GM12878 (cell line): Measurements from ENCODE around the gene CTSO. TPM values are rescaled to one million over a fixed set of nuclear protein-coding genes. Genes with fewer than 3 reads are reported as not detected.

Source experiments
- ATAC-seq: fragments of 200-7000 bp; cut with Tn5 transposase; 3 replicates; pipeline ENCODE4 v1.9.1; 2020; ENCODE audit warnings: mild to moderate bottlenecking, moderate library complexity
- BruUV-seq: library from RNA; stranded (reverse); fragments of 400-500 nt; replicated peaks from 2 replicates; lab custom pipeline; 2021; lab: Mats Ljungman, UMichigan
- CTCF ChIA-PET: fragments of 300-600 bp; sonication (Branson Sonifier 250); formaldehyde crosslinking; extraction: SDS; loops from one replicate; lab custom pipeline; 2021; ENCODE audit warnings: inconsistent platforms; lab: Yijun Ruan, JAX
- POLR2A ChIA-PET: fragments of 350-600 bp; formaldehyde crosslinking; extraction: SDS; loops from one replicate; lab custom pipeline; 2021; ENCODE audit warnings: inconsistent platforms; lab: Charles Lee
- RAD21 ChIA-PET: fragments of 300-600 bp; sonication (Branson Sonifier 250); formaldehyde crosslinking; loops from one replicate; lab custom pipeline; 2023; ENCODE audit warnings: antibody characterized with exemption; ENCODE audit not compliant: unreplicated experiment; lab: Charles Lee
- SMC1A ChIA-PET: fragments of 300-600 bp; sonication (Branson Sonifier 250); formaldehyde crosslinking; loops from one replicate; lab custom pipeline; 2023; ENCODE audit not compliant: unreplicated experiment, uncharacterized antibody; lab: Charles Lee
- DNase-seq: peaks from one replicate; pipeline ENCODE4 v3.0.0-alpha.2; 2011; ENCODE audit warnings: low read depth, low spot score
- FAIRE-seq: peaks from 3 replicates; lab custom pipeline; 2011; peaks lifted over from hg19 to GRCh38; lab: Jason Lieb, UNC
- H2AFZ ChIP-seq: 2 replicates; pipeline ENCODE4 v1.6.0; 2011; ENCODE audit warnings: low read depth, low read length, control low read depth; ENCODE audit not compliant: control insufficient read depth
- H3K27ac ChIP-seq: 2 replicates; pipeline ENCODE4 v1.5.1; 2011; ENCODE audit warnings: control low read depth; ENCODE audit not compliant: control insufficient read depth, insufficient read depth
- H3K27me3 ChIP-seq, 2 experiments: replicated peaks in 1 of 2; 2 replicates each; pipeline versions ENCODE4 v1.6.0 to v1.6.1; 2011; ENCODE audit warnings: low read length in 1 of 2; ENCODE audit not compliant: control insufficient read depth in 2 of 2, insufficient read depth in 2 of 2
- H3K36me3 ChIP-seq, 2 experiments: 2 replicates each; pipeline ENCODE4 v1.5.1; 2011; ENCODE audit warnings: low read length in 1 of 2; ENCODE audit not compliant: control insufficient read depth in 2 of 2, insufficient read depth in 2 of 2
- H3K4me1 ChIP-seq: 2 replicates; pipeline ENCODE4 v1.6.1; 2011; ENCODE audit warnings: mild to moderate bottlenecking, low read length, moderate library complexity, mixed read lengths; ENCODE audit not compliant: control insufficient read depth, insufficient read depth
- H3K4me2 ChIP-seq: 2 replicates; pipeline ENCODE4 v1.6.0; 2011; ENCODE audit warnings: control low read depth; ENCODE audit not compliant: control insufficient read depth, insufficient read depth
- H3K4me3 ChIP-seq: fragments of 200-600 bp; sonication (generic); 2 replicates; pipeline ENCODE4 v1.5.1; 2016
- H3K79me2 ChIP-seq: 2 replicates; pipeline ENCODE4 v1.6.0; 2011; ENCODE audit warnings: low read length; ENCODE audit not compliant: control insufficient read depth, insufficient read depth
- H3K9ac ChIP-seq: 2 replicates; pipeline ENCODE4 v1.8.0; 2011; ENCODE audit warnings: low read length, control low read depth, mixed read lengths; ENCODE audit not compliant: control insufficient read depth, insufficient read depth
- H3K9me3 ChIP-seq: replicated peaks from 3 replicates; pipeline ENCODE4 v1.5.1; 2011; ENCODE audit warnings: mild to moderate bottlenecking, low read length; ENCODE audit not compliant: control insufficient read depth, insufficient read depth
- H4K20me1 ChIP-seq: 2 replicates; pipeline ENCODE4 v1.6.0; 2011; ENCODE audit not compliant: control insufficient read depth, insufficient read depth
- CEBPB ChIP-seq, 2 experiments: fragments of 150-350 bp in 1 of 2; IDR thresholded peaks; 2 replicates each; pipeline ENCODE4 v1.6.1; 2012 to 2014; ENCODE audit warnings: low read depth in 2 of 2, low read length in 2 of 2, borderline replicate concordance in 1 of 2, inconsistent platforms in 1 of 2
- DPF2 ChIP-seq: fragments of 450-650 bp; IDR thresholded peaks from 2 replicates; pipeline ENCODE4 v1.6.1; 2017; ENCODE audit warnings: mild to moderate bottlenecking
- GATAD2B ChIP-seq: fragments of 450-650 bp; conservative IDR thresholded peaks from 2 replicates; pipeline ENCODE4 v1.6.1; 2017; ENCODE audit warnings: low read depth, mild to moderate bottlenecking, moderate library complexity
- HDAC2 ChIP-seq: fragments of 200-600 bp; sonication (generic); IDR thresholded peaks from 2 replicates; pipeline ENCODE4 v1.6.1; 2017
- IKZF1 ChIP-seq: fragments of 450-650 bp; conservative IDR thresholded peaks from 2 replicates; pipeline ENCODE4 v1.6.1; 2017; ENCODE audit warnings: antibody characterized with exemption, mild to moderate bottlenecking
- IKZF2 ChIP-seq, 2 experiments: fragments of 450-650 bp; IDR thresholded peaks; 2 replicates each; pipeline ENCODE4 v1.6.1; 2017; ENCODE audit warnings: mild to moderate bottlenecking in 2 of 2, moderate library complexity in 2 of 2
- JUNB ChIP-seq: IDR thresholded peaks from 2 replicates; pipeline ENCODE4 v1.6.1; 2016; ENCODE audit warnings: antibody characterized with exemption, mild to moderate bottlenecking
- LARP7 ChIP-seq: fragments of 450-650 bp; IDR thresholded peaks from 2 replicates; pipeline ENCODE4 v1.6.1; 2017; ENCODE audit warnings: mild to moderate bottlenecking
- MEF2B ChIP-seq: fragments of 450-650 bp; IDR thresholded peaks from 2 replicates; pipeline ENCODE4 v1.6.1; 2018; ENCODE audit warnings: mild to moderate bottlenecking, moderate library complexity; ENCODE audit not compliant: partially characterized antibody, poor library complexity, severe bottlenecking
- MTA3 ChIP-seq: IDR thresholded peaks from 2 replicates; pipeline ENCODE4 v1.6.1; 2012; ENCODE audit warnings: low read length, inconsistent platforms, borderline replicate concordance
- NFIC ChIP-seq: IDR thresholded peaks from 2 replicates; pipeline ENCODE4 v1.6.1; 2012; ENCODE audit warnings: low read depth, mild to moderate bottlenecking, inconsistent platforms, low read length, moderate library complexity
- NFYA ChIP-seq: IDR thresholded peaks from 2 replicates; pipeline ENCODE4 v1.6.1; 2011; ENCODE audit warnings: low read depth, mild to moderate bottlenecking, low read length, improper control_type of control experiment, borderline replicate concordance
- POLR2AphosphoS5 ChIP-seq: IDR thresholded peaks from 2 replicates; pipeline ENCODE4 v1.6.1; 2011; ENCODE audit warnings: mild to moderate bottlenecking, low read length, inconsistent platforms
- SMAD1 ChIP-seq: fragments of 450-650 bp; IDR thresholded peaks from 2 replicates; pipeline ENCODE4 v1.6.1; 2018; ENCODE audit warnings: mild to moderate bottlenecking, low read depth; ENCODE audit not compliant: partially characterized antibody
- SMARCA5 ChIP-seq: fragments of 450-650 bp; IDR thresholded peaks from 2 replicates; pipeline ENCODE4 v1.6.1; 2017; ENCODE audit warnings: mild to moderate bottlenecking
- SRF ChIP-seq, 2 experiments: IDR thresholded peaks; 2 replicates each; pipeline ENCODE4 v1.6.1; 2011; ENCODE audit warnings: low read depth in 2 of 2, low read length in 2 of 2, mild to moderate bottlenecking in 1 of 2, moderate library complexity in 1 of 2
- TARDBP ChIP-seq: IDR thresholded peaks from 2 replicates; pipeline ENCODE4 v1.6.1; 2016; ENCODE audit warnings: borderline replicate concordance
- ZBTB33 ChIP-seq: fragments of 450-650 bp; IDR thresholded peaks from 2 replicates; pipeline ENCODE4 v1.6.1; 2017; ENCODE audit warnings: mild to moderate bottlenecking
- WGBS: methylation state at CpG from one replicate; pipeline ENCODE4 v1.1.6; 2016; ENCODE audit warnings: low lambda C conversion rate; ENCODE audit not compliant: insufficient replicate concordance, insufficient coverage; ENCODE audit errors: missing lambda C conversion rate; 5-methylcytosine and 5-hydroxymethylcytosine counted together
- in situ Hi-C: fragments of 300-500 bp; cut with MboI; formaldehyde crosslinking; loops from 9 replicates; pipeline ENCODE4 v1.14.3; 2018; ENCODE audit warnings: mixed read lengths
- intact Hi-C: fragments of 100-400 bp; cut with micrococcal nuclease; formaldehyde crosslinking; loops from one replicate; pipeline ENCODE4 v1.14.2; 2022; ENCODE audit not compliant: unreplicated experiment
- polyA plus RNA-seq, 11 experiments: library from polyadenylated mRNA; depleted of rRNA in 4 of 11; unstranded in 6 of 11; stranded (reverse) in 5 of 11; fragments of >200 nt; fragmentation: Nextera tagmentation in 4 of 11; fragmentation: Illumina TruSeq in 1 of 11; extraction: Ambion mirVana in 4 of 11; extraction: Trizol in 1 of 11; gene quantifications; 1 replicate in 1 of 11; 2 replicates in 10 of 11; pipeline versions ENCODE4 v1.2.1 to v1.2.3, GENCODE V29; 2011 to 2016; ENCODE audit warnings: inconsistent platforms in 2 of 11, missing spikeins in 2 of 11, low read depth in 1 of 11
- total RNA-seq, 4 experiments: library from RNA; depleted of rRNA in 3 of 4; stranded (reverse); fragments of >200 nt in 3 of 4; fragmentation: Illumina TruSeq in 1 of 4; extraction: Trizol in 1 of 4; gene quantifications; 2 replicates each; pipeline versions ENCODE4 v1.2.1 to v1.2.3, GENCODE V29; 2013 to 2021
- TF ChIP-seq, protein P1 (sequence below): fragments of 450-650 bp; formaldehyde crosslinking; IDR thresholded peaks from 2 replicates; pipeline ENCODE4 v1.4.0; 2020; ENCODE audit warnings: mild to moderate bottlenecking, moderate library complexity

The CTSO gene
- total and polyA plus RNA-seq, 10 of the 15 experiments (the other 5 are each of a cell fraction or from before 2014, with no cell fraction given), result 3.9 to 9.7 (median 7.0) TPM

DNA sequence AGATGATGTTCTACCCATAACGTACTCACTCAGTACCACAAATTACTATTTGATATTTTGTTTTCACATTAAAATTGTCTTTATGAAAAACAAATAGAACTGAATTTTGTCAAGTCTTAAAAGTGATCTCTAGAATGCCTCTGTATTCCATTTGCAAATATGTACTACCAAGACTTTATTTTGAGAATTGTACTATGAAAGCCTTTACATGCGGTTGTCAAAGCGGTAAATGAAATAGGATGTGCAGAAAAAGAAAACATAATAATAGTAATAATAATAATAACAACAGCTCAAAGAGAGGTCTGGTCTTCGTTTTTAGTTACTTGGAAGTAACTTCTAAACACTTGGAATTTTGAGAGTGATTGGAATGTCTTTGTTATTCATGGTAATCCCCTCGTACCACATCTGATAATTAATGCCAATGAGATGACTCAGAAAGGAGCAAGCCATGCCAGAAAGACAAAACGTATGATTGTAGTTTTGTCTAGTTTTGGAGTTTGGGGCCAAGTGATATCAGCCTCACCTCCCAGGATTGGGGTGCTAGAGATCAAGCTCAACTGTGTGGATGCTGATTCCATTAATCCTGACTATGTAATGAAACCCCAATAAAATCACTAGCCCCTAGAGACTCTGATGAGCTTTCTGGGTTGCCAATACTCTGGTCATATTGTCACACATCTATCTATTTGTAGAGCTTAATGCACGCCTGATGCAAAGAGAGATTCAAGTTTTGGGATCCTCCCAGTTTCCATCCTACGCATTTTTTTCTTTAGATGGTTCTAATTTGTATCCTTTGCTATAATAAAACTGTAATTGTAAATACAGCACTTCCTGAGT lies 20.2 kb upstream of the CTSO start:
- peak overlapping the region; percentile 76 for H3K27ac ChIP-seq
- peak overlapping the region; percentile 83 for H2AFZ ChIP-seq
- no peak overlapping the region for H3K9ac ChIP-seq
- FAIRE-seq, result no peak
- RAD21 ChIA-PET, result interaction anchor here (0.6 to 4.4 kb wide), 8 partner anchors 9 to 1182 kb away, joined by 3 to 15 read pairs (median 4); partner anchors contain the start of gene CTSO
- in situ Hi-C loops, result no loop called here
- peak; percentile 61 for ATAC-seq
- H3K4me2 ChIP-seq, result peak overlapping the region; percentile 51
- no peak overlapping the region for H3K4me3 ChIP-seq
- H3K36me3 ChIP-seq, result no peaks in the 10 kb centered on the region
- intact Hi-C loops, result loop anchor here (5.0 kb wide), 2 partner anchors 193 to 228 kb away; no protein-coding TSS in a partner anchor
- no peaks in the 10 kb centered on the region for H3K27me3 ChIP-seq
- TF ChIP-seq GATAD2B (no peak), SMARCA5 (peak; percentile 47; the same call in 1 of the 2 replicates), SRF (IDR thresholded peaks at IDR 0.05; ENCODE audit: low read depth in 2 of 2, low read length in 2 of 2) (no peak), NFIC (peak; percentile 47; the same call in 1 of the 2 replicates), HDAC2 (no peak), JUNB (peak; percentile 13; the same call in 1 of the 2 replicates), IKZF2 (IDR thresholded peaks at IDR 0.05) (0 out of 4 replicates have a peak, but pooled peaks of 1 of the 2 experiments have one; percentile 54), CEBPB (IDR thresholded peaks at IDR 0.05; ENCODE audit: borderline replicate concordance in 1 of 2, low read depth in 2 of 2, low read length in 2 of 2) (no peak), LARP7 (no peak), NFYA (no peak), DPF2 (peak; percentile 72; the same call in 1 of the 2 replicates), ZBTB33 (0 out of 2 replicates have a peak, but pooled peaks have one; percentile 64), MTA3 (no peak), SMAD1 (no peak), MEF2B (peak; percentile 30), POLR2AphosphoS5 (no peak), IKZF1 (peak; percentile 60), TARDBP (no peak)
- TF ChIP-seq, protein P1, sequence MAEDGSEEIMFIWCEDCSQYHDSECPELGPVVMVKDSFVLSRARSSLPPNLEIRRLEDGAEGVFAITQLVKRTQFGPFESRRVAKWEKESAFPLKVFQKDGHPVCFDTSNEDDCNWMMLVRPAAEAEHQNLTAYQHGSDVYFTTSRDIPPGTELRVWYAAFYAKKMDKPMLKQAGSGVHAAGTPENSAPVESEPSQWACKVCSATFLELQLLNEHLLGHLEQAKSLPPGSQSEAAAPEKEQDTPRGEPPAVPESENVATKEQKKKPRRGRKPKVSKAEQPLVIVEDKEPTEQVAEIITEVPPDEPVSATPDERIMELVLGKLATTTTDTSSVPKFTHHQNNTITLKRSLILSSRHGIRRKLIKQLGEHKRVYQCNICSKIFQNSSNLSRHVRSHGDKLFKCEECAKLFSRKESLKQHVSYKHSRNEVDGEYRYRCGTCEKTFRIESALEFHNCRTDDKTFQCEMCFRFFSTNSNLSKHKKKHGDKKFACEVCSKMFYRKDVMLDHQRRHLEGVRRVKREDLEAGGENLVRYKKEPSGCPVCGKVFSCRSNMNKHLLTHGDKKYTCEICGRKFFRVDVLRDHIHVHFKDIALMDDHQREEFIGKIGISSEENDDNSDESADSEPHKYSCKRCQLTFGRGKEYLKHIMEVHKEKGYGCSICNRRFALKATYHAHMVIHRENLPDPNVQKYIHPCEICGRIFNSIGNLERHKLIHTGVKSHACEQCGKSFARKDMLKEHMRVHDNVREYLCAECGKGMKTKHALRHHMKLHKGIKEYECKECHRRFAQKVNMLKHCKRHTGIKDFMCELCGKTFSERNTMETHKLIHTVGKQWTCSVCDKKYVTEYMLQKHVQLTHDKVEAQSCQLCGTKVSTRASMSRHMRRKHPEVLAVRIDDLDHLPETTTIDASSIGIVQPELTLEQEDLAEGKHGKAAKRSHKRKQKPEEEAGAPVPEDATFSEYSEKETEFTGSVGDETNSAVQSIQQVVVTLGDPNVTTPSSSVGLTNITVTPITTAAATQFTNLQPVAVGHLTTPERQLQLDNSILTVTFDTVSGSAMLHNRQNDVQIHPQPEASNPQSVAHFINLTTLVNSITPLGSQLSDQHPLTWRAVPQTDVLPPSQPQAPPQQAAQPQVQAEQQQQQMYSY (CRISPR knock-in tag), result no peak
- H4K20me1 ChIP-seq, result no peaks in the 10 kb centered on the region
- no TSS peak for BruUV-seq
- SMC1A ChIA-PET, result interaction anchor here (0.7 to 2.9 kb wide), 12 partner anchors 11 to 430 kb away, joined by 3 to 7 read pairs (median 3); no protein-coding TSS in a partner anchor
- H3K4me1 ChIP-seq, result peaks cover 11% of the 10 kb centered on the region
- POLR2A ChIA-PET, result interaction anchor here (0.8 to 1.4 kb wide), 4 partner anchors 8 to 20 kb away, joined by 3 to 4 read pairs (median 3); partner anchors contain the start of gene CTSO
- H3K9me3 ChIP-seq, result no peaks in the 10 kb centered on the region; the same call in 2 of the 3 replicates
- no peak for DNase-seq
- no peaks in the 10 kb centered on the region for H3K79me2 ChIP-seq
- CTCF ChIA-PET, result interaction anchor here (0.6 to 3.5 kb wide), 11 partner anchors 10 to 994 kb away, joined by 3 to 15 read pairs (median 4); partner anchors contain the start of gene CTSO
- 27% methylated on average over 8 of the region's 8 CpGs for WGBS
